CD4-positive, alpha-beta T cell treated with Interleukin-15 for 1 hour (primary cell): ENCODE measurements around the gene ACAP2.
A peak's percentile ranks its signal among the peaks of the same experiment; 100 is the strongest.
"Not testable (repeated sequence)": the region's sequence is repeated elsewhere in the genome, so short reads cannot be mapped to it uniquely, and the experiment has no call there.

Experiments
- DNase-seq: peaks from one replicate; pipeline ENCODE4 v3.0.0-alpha.2; 2020

The ACAP2 gene, protein sequence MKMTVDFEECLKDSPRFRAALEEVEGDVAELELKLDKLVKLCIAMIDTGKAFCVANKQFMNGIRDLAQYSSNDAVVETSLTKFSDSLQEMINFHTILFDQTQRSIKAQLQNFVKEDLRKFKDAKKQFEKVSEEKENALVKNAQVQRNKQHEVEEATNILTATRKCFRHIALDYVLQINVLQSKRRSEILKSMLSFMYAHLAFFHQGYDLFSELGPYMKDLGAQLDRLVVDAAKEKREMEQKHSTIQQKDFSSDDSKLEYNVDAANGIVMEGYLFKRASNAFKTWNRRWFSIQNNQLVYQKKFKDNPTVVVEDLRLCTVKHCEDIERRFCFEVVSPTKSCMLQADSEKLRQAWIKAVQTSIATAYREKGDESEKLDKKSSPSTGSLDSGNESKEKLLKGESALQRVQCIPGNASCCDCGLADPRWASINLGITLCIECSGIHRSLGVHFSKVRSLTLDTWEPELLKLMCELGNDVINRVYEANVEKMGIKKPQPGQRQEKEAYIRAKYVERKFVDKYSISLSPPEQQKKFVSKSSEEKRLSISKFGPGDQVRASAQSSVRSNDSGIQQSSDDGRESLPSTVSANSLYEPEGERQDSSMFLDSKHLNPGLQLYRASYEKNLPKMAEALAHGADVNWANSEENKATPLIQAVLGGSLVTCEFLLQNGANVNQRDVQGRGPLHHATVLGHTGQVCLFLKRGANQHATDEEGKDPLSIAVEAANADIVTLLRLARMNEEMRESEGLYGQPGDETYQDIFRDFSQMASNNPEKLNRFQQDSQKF

DNA sequence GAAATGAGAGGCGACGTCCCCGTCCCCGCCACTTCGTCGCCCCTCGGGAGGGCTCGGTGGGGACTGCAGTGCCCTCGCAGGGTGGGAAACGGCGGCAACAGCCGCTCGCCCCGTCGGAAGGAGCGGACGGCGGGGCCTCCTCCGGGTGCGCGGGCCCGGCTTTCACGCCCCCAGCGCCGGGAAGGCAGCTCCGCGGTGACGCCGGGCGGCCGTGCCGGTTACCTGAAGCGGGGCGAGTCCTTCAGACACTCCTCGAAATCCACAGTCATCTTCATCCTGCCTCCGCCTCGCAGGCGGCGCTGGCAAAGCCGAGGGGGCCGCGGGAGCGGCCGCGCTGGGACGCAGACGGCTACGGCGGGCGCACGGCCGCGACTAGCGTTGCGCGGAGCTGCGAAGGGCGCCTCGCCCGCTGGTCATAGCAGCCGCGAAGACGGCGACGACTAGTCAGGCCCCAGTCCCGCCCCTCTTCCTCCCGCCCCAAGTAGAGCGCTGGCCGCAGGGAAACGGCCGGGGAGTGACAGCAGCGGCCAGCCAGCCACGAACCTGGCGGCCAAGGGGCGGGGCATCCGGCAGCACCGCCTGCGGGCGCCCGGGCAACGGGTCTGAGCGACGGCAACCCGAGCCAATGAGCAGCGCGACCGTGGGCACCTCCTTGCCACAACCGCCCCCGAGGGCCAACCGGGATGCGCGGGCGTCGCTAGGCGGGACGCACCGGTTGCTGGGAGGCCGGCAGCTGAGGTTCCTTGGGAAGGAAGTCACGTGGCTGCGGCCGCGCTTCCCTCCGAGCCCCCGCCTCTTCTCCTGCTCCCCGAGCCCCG is at the start of gene ACAP2:
TSS of gene ACAP2 (minus strand) at position 448 of the 818 bp plus-strand sequence. CDS start at position 275, 173 bp downstream.
- peak; percentile 99 for DNase-seq

DNA sequence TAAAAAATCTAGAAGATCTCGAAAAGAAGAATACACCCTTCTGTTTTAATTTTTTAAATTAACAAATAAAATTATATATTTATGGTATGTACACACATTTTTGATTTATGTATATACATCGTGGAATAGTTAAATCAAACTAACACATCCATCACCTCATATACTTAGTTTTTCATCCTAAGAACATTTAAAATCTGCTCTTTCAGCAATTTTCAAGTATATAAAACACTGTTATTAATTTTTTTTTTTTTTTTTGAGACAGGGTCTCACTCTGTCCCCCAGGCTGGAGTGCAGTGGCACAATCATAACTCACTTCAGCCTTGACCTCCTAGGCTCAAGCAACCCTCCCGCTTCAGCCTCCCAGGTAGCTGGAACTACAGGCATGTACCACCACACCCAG is 32.8 kb upstream of the ACAP2 start:
- DNase-seq = no peak

DNA sequence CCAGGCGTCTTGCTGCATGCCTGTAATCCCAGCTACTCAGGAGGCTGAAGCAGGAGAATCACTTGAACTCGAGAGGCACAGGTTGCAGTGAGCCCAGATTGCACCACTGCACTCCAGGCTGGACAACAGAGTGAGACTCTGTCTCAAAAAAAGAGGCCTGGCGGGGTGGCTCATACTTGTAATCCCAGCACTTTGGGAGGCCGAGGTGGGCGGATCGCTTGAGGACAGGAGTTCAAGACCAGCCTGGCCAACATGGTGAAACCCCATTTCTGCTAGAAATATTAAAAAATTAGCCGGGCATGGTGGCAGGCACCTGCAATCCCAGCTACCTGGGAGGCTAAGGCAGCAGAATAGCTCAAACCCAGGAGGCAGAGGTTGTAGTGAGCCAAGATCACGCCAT is 32.3 kb upstream of the ACAP2 start:
- DNase-seq = not testable (repeated sequence)

DNA sequence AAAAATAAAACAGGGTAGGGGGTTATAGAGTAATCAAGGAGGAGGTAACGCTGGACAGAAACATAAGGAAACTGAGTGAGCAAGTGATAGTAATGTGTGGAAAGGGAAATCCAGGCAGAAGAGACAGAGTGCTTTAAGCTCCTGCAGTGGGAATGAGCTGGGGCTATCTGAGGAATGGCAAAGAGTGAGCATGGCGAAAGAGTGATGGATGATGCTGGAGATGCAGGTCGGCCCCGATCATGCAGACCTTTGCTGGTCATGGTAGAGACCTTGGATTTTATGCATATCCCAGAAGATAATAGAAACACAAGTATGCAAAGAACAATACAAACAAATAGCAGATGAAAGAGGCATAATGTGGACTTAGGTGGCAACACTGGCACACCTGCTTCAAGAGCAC is 26.0 kb upstream of the ACAP2 start:
- no peak for DNase-seq

DNA sequence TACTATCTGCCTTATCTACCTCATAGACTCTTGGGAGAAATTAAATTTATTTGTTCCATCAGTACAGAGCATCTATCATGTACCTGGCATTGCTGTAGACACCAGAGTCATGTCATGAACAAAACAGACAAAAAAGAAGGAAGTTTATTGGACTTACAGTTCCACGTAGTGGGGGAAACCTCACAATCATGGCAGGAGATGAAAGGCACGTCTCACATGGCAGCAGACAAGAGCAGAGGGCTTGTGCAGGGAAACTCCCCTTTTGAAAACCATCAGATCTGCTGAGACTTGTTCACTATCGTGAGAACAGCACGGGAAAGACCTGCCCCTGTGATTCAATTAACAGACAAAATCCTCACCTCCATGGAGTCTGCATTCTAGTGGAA is 25.6 kb upstream of the ACAP2 start:
- DNase-seq = no peak

DNA sequence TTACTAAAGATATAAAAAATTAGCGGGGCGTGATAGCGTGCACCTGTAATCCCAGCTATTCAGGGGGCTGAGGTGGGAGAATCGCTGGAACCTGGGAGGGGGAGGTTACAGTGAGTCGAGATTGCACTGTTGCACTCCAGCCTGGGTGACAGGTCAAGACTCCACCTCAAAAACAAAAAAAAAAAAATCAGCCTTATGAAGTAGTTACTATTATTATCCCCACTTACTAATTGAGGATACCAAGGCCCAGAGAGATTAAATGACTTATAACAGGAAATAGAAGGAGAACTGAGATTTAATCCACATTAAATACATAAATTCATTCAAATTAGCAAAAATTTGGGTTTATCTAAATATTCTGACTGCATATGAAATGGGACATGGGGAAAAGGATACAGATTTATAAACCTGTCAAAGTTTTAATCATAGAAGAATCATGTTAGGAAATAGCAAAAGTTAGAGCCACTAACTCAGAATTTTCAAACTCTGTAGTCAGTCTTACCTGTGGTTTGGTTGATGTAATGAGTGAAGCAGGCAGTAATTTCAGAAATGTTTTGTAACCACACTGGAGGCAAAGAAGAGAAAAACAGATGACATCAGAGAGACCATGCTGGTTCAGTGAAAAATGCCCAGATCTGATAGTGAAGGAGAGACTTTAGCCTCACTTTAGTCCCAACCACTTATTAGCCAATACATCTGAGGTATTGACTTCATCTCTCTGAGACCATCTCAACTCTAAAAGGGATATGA is 25.0 kb upstream of the ACAP2 start:
- DNase-seq = no peak

DNA sequence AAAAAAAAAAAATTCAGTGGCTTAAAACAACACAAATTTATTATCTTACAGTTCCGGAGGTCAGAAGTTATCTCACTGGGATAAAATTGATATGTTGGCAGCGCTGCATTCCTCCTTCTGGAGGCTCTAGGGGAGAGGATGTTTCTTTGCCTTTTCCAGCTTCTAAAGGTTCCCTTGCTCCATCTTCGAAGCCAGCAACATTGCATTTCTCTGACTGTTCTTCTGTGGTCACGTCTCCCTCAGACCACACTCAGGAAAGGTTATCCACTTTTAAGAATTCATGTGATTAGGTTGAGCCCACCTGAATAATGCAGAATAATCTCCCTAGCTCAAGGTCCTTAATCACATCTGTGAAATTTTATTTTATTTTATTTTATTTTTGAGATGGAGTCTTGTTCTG is 23.4 kb upstream of the ACAP2 start:
- DNase-seq = no peak

DNA sequence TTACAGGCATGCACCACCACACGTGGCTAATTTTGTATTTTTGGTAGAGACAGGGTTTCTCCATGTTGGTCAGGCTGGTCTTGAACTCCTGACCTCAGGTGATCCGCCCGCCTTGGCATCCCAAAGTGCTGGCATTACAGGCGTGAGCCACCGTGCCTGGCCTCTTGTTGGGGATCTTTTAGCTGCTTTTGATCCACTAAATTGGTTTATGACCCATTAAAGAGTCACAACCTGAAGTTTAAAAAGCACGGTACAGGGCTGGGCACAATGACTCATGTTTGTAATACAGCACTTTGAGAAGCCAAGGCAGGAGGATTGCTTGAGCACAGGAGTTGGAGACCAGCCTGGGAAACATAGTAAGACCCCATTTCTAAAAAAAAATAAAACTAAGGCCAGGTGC is 20.1 kb upstream of the ACAP2 start:
- DNase-seq = not testable (repeated sequence)

DNA sequence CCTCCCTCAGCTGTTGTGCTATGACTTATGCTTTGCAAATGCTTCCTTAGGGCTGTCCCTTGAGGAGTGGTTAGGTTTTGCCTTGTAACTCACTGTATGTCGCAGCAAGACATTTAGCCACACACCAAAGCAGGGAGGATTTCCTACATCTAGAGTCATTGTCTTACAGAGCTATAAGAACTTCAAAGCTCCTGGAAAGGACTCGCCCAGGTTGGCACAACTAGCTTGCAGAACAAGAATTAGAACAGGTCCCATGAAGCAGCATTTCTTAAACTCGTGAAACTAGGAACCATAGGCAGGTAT is 19.4 kb upstream of the ACAP2 start:
- no peak for DNase-seq

DNA sequence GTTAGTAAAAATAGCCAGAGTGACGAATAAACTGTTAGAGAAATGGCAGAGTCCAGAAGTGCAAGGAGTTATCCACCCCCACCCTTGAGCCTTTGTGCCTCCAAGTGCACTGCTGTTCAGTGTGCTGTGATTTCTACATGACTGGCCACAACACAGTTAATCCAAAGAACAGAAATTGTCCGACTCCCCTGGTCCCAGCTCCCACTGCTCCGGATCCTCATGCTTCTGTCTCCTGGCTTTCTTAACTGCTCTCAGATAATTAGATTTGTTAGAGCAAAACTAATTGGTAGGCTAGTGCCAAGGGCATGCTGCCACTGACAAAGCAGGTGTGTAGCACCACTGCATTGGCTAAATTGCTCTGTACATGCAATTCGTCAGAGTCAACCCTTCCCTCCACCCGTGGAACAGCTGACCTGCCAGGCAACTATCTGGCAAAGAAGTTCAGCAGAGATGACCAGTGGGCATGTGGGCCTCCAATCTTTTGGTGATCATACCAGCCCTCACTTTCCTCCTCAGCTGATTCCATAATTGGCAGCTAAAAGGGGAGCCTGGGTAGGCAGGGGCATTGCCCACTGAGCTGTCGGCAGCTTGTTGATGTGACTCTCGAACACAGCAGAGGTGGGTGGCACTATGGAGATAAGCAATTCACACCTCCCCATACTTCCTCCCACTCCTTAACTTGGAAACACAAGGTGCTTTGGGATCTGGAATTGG is 18.9 kb upstream of the ACAP2 start:
- DNase-seq = no peak

DNA sequence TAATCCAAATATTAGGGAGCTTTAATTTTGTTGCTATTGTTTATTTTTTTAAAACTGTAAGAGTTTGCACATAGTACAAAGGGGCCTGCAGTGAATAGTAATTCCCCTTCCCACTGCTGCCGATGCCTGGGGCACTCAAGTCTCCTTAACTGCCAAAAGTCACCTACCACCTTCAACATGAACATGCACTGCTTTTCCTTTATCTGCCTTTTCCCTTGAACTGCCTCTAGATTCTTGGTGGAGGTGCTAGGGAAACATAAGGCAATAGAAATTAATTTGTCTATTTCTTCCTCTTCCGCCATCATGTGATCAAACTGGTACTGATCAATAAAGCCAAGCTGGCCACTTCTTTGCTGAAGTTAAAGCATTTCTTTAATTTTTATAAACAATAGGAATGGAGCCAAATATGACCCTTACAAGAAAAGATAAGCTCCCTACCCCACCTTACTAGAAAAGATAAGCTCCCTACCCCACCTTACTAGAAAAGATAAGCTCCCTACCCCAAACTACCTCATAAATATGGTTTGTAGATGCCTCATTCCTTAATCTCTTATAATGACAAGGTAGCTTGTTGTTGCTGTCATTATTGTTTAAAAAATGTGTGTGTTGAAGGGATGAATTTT is 17.4 kb upstream of the ACAP2 start:
- DNase-seq = no peak

DNA sequence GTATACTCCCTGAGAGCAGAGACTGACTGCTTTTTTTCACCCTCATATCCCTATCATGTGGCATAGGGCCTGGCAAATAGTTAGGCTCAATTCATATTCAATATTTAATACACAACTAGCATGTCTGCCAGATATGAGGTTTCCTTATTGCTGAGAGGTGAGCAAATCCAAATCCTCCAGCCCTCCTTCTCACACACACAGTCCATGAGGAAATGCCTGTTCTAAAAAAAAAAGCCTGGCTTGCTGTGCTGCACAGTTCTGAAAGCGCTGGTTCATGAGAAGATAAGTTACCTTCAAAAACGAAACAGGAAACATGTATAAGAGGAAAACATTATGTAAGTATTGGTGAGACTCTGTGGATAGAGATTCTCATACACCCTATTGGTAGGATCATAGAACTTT is 15.5 kb upstream of the ACAP2 start:
- no peak for DNase-seq

DNA sequence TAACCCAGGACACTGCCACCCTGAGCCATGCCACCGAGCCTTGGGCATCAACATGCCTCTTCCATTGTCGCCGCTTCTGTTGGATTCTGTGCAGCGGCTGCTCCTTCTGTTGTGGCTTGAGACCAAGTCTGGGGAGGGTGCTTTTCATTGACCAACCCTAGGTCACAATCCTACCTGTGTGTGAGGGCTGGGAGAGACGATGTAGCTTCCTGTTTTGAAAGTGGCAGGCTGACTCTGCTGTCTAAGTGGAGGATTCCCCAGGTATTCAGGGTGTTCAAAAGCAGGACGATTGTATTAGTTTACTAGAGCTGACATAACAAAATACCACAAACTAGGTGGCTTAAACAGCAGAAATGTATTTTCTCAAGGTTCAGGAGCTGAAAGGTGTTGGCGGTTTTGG is 13.0 kb upstream of the ACAP2 start:
- DNase-seq = no peak

DNA sequence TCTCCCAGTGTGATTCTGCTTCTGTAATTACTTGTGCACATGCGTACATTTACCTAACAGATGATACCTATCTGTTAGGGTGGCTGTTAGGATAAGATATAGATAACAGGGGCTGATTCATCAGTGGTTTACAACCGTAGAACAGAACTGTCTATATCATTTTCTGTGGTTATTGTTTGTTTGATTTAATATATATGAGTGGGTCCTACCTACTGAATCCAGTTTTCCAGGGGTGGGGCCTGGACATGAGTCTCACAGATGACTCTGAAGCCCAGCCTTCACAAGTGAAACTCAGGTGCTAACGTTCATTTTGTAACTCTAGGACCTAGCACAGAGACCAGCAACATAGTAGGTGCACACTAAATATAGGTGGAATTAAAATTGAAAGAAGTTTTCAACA is 10.4 kb upstream of the ACAP2 start:
- no peak for DNase-seq

DNA sequence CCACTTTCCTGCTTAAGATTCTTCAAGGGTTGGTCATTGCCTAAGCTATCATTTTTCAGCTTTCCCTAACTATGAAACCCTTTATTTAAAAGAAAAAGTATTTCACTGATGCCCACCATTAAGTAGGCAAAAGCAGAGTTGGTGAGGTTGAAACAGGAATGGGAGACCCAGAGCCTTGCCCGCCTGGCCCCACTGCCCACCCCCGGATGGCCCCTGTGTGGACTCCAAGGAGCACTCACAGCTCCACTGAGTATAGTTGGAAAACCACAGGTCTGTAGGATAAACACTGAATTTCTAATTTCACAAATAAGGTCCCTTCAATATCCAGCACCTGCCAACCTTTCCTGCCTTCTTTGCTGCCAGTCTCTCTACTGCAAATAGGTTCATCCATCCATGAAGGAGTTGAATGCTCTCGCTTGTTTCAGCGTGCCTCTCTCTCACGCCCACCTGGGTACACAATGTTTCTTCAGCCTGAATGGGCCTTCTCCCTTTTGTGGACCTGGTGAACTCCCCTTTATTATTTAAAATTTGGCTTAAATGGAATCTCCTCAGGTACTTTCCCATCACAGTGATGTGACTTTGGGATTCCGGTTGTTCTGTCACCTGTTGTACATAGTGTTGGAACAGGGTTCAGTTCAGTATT is 8.7 kb upstream of the ACAP2 start:
- DNase-seq = no peak

DNA sequence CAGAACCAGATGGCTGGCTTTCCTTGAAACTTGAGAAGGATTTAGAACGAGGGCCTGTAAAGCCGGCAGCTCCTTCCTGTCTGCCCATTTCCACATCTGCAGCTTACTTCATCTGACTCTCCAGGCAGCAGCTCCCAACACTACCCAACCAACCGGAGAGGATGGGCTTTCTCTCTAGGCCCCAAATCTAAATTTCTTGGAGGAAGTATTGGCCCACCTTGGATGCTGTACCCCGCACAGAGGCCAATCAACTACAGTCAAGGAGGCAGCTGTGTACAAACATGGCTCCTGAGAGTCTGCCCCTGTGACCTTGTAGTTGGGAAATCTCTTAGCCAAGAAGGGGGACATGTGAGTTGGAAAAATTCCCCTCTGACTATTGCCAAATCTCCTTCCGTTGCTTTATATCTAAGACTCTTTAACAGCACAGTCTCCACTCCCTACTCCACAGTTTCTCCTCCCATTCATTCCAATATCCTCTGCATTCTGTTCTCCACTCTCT is 8.0 kb upstream of the ACAP2 start:
- DNase-seq = peak; percentile 19

DNA sequence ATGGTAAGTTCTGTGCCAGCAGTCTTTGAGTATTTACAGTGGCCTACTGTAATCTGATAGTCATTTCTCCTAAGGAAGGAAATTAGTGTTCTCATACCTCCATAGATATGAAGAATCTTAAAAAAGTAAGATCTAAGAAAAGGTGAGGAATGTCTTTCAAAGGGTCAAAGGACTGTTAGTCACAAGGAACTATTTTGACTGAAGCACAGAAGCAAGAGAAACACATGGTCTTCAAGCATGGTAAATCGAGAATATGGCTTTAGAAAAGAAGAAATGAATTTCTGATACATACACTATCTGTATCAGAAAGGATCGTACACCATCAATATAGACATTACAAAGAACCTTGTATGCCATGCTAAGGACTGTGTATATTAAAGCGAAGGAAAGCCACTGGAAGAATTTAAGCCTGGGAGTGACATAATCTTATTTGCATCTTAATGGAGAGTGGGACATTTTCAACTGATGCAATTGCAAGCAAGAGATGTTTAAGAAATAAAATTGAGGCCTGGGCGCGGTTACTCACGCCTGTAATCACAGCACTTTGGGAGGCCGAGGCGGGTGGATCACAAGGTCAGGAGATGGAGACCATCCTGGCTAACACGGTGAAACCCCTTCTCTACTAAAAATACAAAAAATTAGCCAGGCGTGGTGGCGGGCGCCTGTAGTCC is 5.5 kb upstream of the ACAP2 start:
- no peak for DNase-seq

DNA sequence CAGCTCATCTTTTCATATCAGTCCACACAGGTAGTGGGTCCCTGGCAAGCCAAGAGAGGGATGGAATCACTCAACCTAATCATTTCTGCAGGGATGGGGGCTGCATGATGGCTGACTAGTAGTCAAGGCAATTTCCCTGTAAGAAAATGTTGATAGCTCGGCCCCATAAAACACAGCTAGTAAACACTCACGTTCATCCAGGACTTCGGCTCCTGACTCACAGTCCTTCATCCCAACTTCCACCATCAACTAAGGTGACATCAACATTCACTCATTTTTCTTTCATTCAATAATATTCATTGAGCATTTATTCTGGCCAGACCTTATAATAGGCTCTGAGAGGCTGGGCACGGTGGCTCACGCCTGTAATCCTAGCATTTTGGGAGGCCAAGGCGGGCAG is 4.4 kb upstream of the ACAP2 start:
- DNase-seq = no peak

DNA sequence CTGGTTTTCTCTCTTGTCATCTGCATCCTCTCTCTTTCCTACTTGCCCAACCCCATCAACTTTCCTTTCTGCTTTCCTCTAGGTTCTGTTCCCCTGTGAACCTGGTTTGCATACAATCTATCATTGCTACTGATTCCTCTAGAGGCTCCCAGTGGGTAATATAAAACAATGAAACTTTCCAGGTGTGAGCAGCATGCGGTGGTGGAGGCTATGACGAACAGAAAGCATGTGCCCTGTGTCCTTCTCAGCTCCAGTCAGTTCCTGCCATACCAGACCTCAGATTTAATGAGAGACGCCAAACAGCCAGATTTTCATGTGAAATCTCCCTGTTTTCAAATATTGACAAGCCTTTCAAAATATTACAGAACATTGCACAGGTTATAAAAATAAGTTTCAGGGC is 3.5 kb upstream of the ACAP2 start:
- DNase-seq = no peak

DNA sequence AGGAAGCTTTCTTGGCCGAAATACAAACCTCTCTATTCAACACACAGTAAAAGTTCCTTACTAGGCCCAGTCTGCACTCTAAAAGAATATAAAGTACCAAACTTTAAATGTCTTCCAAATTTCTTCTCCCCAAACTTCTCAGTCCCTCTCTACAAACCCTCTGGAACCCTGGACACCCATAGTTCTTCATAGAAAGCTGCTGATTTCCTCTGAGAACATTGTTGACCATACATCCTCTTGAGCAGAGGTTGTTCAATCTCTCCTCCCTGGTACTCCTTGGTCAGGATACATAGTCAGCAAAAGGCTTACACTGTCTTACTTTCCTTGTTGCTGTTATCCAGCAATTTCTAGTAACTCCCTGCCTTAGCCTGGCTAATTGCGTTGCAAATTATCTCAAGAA is 3.1 kb upstream of the ACAP2 start:
- DNase-seq = no peak
